AG04450 (cell line): ENCODE measurements around the gene ZSCAN2. TPM values are rescaled to one million over a fixed set of nuclear protein-coding genes. Genes with fewer than 3 reads are reported as not detected.
A peak's percentile ranks its signal among the peaks of the same experiment; 100 is the strongest.

Source experiments
- CTCF ChIA-PET: fragments of 300-600, 350-600 bp; formaldehyde crosslinking; extraction: SDS; loops from one replicate; lab custom pipeline; 2022; ENCODE audit warnings: antibody characterized with exemption, inconsistent platforms; lab: Charles Lee
- POLR2A ChIA-PET: fragments of 350-600 bp; formaldehyde crosslinking; extraction: SDS; loops from one replicate; lab custom pipeline; 2021; ENCODE audit warnings: antibody characterized with exemption, inconsistent platforms; lab: Yijun Ruan, JAX
- DNase-seq: peaks from one replicate; pipeline ENCODE4 v3.0.0-alpha.2; 2011; ENCODE audit warnings: low read depth, low spot score
- H3K27ac ChIP-seq: one replicate; pipeline ENCODE4 v1.5.1; 2012; ENCODE audit warnings: low read depth, low read length, control low read depth
- H3K27me3 ChIP-seq: one replicate; pipeline ENCODE4 v1.6.0; 2012; ENCODE audit warnings: low read length; ENCODE audit not compliant: control insufficient read depth, insufficient read depth
- H3K4me3 ChIP-seq: 2 replicates; pipeline ENCODE4 v1.5.1; 2011; ENCODE audit warnings: mild to moderate bottlenecking, low read depth, low read length, control low read depth
- H3K9me3 ChIP-seq: 2 replicates; pipeline ENCODE4 v1.5.1; 2012; ENCODE audit warnings: low read length; ENCODE audit not compliant: control insufficient read depth, insufficient read depth
- CTCF ChIP-seq: IDR thresholded peaks from 2 replicates; pipeline ENCODE4 v1.5.1; 2011; ENCODE audit warnings: low read depth, low read length, control low read depth, inconsistent platforms
- polyA plus RNA-seq: library from polyadenylated mRNA; depleted of rRNA; stranded (reverse); fragments of >200 nt; gene quantifications from 2 replicates; pipeline ENCODE4 v1.2.3, GENCODE V29; 2011

Gene ZSCAN2
- polyA plus RNA-seq, 1 experiment, result 16.2 TPM

DNA sequence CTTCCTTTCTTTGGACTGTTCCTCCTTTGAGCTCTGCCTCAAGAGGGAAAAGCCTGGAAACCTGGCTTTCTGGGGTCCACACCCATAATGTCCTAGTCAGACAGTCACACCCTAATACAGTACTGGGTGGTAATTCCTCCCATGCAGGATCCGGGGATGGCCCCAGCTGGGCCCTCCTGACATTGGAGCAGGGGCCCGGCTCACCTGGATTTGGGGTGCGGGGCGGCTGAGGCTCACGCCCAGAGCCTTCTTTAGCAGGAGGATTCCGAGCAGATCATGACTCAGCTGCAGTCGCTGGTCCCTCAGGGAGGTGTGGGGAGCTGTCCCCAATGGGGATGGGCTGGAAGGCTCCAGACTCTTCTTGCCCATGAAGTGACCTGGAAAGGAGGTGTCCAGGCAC, 56.2 kb downstream of the ZSCAN2 start:
- TF ChIP-seq CTCF, result no peak
- Histone ChIP-seq H3K27ac (no peak overlapping the region), H3K27me3 (no peaks in the 10 kb centered on the region), H3K9me3 (no peaks in the 10 kb centered on the region), H3K4me3 (no peak overlapping the region)
- DNase-seq, result no peak
- POLR2A ChIA-PET, result interaction anchor here (0.6 kb wide), 1 partner anchor 54 kb away, joined by 4 read pairs; no protein-coding TSS in a partner anchor
- CTCF ChIA-PET, result interaction anchor here (1.0 to 2.6 kb wide), 4 partner anchors 29 to 271 kb away, joined by 3 to 12 read pairs (median 4); no protein-coding TSS in a partner anchor

GRCh38 chr15:84657748-84658079, 56.9 kb downstream of the ZSCAN2 start:
- Histone ChIP-seq H3K4me3 (peak overlapping the region; percentile 58), H3K27me3 (no peaks in the 10 kb centered on the region), H3K9me3 (no peaks in the 10 kb centered on the region), H3K27ac (no peak overlapping the region)
- POLR2A ChIA-PET, result interaction anchor here (1.3 kb wide), 1 partner anchor 59 kb away, joined by 6 read pairs; no protein-coding TSS in a partner anchor
- CTCF ChIA-PET, result interaction anchor here (1.0 to 1.4 kb wide), 2 partner anchors 27 to 30 kb away, joined by 3 to 6 read pairs; no protein-coding TSS in a partner anchor
- no peak for TF ChIP-seq CTCF
- no peak for DNase-seq

DNA sequence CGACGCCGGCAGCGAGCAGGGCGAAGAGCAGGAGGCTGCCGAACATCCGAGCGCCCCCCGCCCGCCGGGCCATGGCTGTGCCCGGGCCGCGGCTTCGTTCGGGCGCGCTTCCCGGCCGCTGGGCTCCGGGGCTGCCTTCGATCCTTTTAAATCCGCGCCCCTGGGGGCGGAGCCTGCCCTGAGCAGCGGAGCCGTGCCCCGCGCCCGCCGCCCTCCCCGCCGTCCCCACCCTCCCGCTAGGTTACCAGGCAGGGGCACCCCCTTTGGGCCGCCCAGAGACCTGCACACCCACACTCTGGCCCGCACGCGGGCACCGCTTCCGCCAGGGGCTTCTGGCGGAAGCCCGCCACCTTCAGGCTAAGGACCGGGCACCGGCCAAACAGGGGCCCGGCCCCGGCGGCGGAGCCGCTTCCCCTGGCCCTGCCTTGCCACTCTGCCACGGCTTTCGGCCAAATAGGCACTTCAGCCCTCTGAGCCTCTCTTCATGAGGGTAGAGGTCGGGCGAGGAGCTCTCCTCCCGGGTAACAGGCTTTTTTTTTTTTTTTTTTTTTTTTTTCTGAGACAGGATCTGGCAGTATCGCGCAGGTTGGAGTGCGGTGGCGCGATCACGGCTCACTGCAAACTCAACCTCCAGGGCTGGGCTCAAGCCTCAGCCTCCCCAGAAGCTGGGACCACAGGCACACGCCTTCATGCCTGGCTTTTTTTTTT, 57.4 kb downstream of the ZSCAN2 start, which contains the start of gene NMB:
Gene NMB (minus strand): TSS at position 120 of the 708 bp plus-strand sequence. CDS start 47 bp downstream, at position 73.
- no peak for DNase-seq
- Histone ChIP-seq H3K27me3 (no peaks in the 10 kb centered on the region), H3K27ac (peak within 1 kb of the TSS; percentile 73), H3K9me3 (no peaks in the 10 kb centered on the region), H3K4me3 (peak within 1 kb of the TSS; percentile 58)
- ChIA-PET CTCF (interaction anchor here (0.5 to 2.0 kb wide), 31 partner anchors 8 to 751 kb away, joined by 3 to 16 read pairs (median 5); partner anchors contain the start of gene SEC11A), POLR2A (interaction anchor here (0.6 to 1.3 kb wide), 3 partner anchors 58 to 816 kb away, joined by 3 to 6 read pairs (median 5); no protein-coding TSS in a partner anchor)
- TF ChIP-seq CTCF, result peak; percentile 72

GRCh38 chr15:84658788-84659411, 58.1 kb downstream of the ZSCAN2 start:
- TF ChIP-seq CTCF, result no peak
- ChIA-PET CTCF (interaction anchor here (0.5 to 2.0 kb wide), 33 partner anchors 8 to 752 kb away, joined by 3 to 16 read pairs (median 4); partner anchors contain the start of gene SEC11A), POLR2A (interaction anchor here (0.6 to 1.3 kb wide), 4 partner anchors 28 to 253 kb away, joined by 3 to 6 read pairs (median 4); no protein-coding TSS in a partner anchor)
- Histone ChIP-seq H3K27ac (peak overlapping the region; percentile 73), H3K27me3 (no peaks in the 10 kb centered on the region), H3K9me3 (no peaks in the 10 kb centered on the region), H3K4me3 (no peak overlapping the region)
- DNase-seq, result no peak
